IPS-18a (cell line): Measurements from ENCODE around the gene ANK2.

Experiments used
- H3K27ac ChIP-seq: one replicate; pipeline ENCODE4 v1.5.1; 2013; ENCODE audit warnings: low read length
- H3K27me3 ChIP-seq: one replicate; pipeline ENCODE4 v1.6.1; 2013; ENCODE audit warnings: mild to moderate bottlenecking, low read length; ENCODE audit not compliant: control insufficient read depth, insufficient read depth
- H3K36me3 ChIP-seq: one replicate; pipeline ENCODE4 v1.6.1; 2013; ENCODE audit warnings: low read depth, low read length; ENCODE audit not compliant: control insufficient read depth
- H3K4me1 ChIP-seq: one replicate; pipeline ENCODE4 v1.6.1; 2013; ENCODE audit warnings: low read depth, low read length; ENCODE audit not compliant: control insufficient read depth
- H3K4me3 ChIP-seq: one replicate; pipeline ENCODE4 v1.5.1; 2013; ENCODE audit warnings: low read length
- H3K9ac ChIP-seq: one replicate; pipeline ENCODE4 v1.6.1; 2013; ENCODE audit warnings: mild to moderate bottlenecking, low read length, moderate library complexity
- H3K9me3 ChIP-seq: one replicate; pipeline ENCODE4 v1.6.1; 2013; ENCODE audit warnings: low read depth, low read length; ENCODE audit not compliant: control insufficient read depth

The ANK2 gene

DNA sequence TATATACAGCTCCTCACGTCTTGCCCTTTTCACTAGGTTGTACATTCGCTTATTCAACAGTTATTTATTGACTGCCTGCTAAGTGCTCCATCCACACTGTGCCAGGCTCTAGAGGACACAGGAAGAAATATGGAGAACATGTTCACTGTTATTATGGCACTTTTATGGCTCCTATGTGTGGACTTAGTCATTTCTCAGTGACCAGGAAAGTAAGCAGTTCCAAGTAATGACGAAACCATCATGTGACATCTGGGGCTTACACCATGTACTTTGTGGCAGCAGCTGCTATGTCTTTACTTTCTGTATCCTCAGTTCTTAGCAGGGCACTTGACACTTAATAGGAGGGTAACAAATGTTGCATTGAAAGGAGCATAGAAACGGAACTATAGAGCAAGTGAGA is 278.0 kb downstream of the ANK2 start:
- Histone ChIP-seq H3K27ac (no peak overlapping the region), H3K27me3 (no peaks in the 10 kb centered on the region), H3K4me1 (peaks cover 9% of the 10 kb centered on the region), H3K9me3 (no peaks in the 10 kb centered on the region), H3K9ac (no peak overlapping the region), H3K36me3 (peaks cover 13% of the 10 kb centered on the region), H3K4me3 (no peak overlapping the region)

- Histone ChIP-seq H3K9ac (no peak overlapping the region), H3K27me3 (no peaks in the 10 kb centered on the region), H3K27ac (no peak overlapping the region), H3K4me1 (peaks cover 9% of the 10 kb centered on the region), H3K36me3 (peaks cover 12% of the 10 kb centered on the region), H3K4me3 (no peak overlapping the region), H3K9me3 (no peaks in the 10 kb centered on the region)
These were observed 279.1 kb downstream of the ANK2 start for GRCh38 chr4:113328514-113328913.

DNA sequence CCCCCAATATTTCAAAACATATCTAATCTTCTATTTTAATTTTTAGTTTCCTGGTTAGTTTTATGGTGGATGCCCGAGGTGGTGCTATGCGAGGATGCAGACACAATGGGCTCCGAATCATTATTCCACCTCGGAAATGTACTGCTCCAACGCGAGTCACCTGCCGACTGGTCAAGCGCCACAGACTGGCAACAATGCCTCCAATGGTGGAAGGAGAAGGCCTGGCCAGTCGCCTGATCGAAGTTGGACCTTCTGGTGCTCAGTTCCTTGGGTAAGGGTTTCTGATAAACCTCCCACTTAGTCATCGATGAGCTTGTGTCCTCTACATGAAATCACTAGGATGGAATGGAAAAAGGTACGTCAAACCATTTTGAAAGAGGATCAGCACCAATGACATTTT is 280.7 kb downstream of the ANK2 start:
- no peak overlapping the region for H3K9ac ChIP-seq
- H3K27me3 ChIP-seq: no peaks in the 10 kb centered on the region
- no peaks in the 10 kb centered on the region for H3K9me3 ChIP-seq
- H3K27ac ChIP-seq: no peak overlapping the region
- peaks cover 9% of the 10 kb centered on the region for H3K36me3 ChIP-seq
- peaks cover 6% of the 10 kb centered on the region for H3K4me1 ChIP-seq
- H3K4me3 ChIP-seq: no peak overlapping the region

DNA sequence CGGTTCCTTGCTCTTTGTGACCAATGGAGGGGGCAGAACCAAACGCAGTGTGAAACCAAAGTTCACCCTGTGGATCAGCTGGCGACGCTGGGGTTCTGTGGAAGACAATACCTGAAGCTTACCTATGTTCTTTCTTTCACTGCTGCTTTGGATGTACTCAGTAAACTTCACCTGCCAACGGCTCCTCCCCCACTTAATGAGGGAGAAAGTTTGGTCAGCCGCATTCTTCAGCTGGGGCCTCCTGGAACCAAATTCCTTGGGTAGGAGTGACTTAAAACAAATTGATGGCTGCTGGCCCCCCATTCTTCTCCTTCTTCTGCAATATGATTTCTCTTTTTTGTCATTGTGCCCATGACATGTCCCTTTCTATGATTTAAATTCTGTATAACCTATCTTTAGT is 282.4 kb downstream of the ANK2 start:
- no peak overlapping the region for H3K4me3 ChIP-seq
- H3K27me3 ChIP-seq: no peaks in the 10 kb centered on the region
- H3K9ac ChIP-seq: no peak overlapping the region
- H3K9me3 ChIP-seq: no peaks in the 10 kb centered on the region
- H3K36me3 ChIP-seq: peaks cover 14% of the 10 kb centered on the region
- peaks cover 6% of the 10 kb centered on the region for H3K4me1 ChIP-seq
- H3K27ac ChIP-seq: no peak overlapping the region

DNA sequence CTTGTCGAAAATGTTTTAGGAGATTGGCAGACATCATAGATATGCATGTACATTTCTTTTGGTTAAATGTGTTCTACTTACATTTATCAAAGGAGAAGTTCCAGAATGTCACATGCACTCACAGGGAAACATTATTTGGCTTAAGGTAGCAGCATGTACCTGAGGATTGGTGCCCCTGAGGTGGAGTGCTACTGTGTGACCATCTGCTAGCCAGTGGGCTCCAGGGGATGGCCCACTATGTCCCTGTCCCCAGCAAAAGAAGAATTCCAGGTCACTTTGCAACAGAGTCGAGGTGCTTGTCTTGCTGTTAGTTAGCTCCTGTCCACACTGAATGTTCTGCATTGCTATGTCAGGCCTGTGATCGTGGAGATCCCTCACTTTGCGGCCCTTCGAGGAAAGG is 283.2 kb downstream of the ANK2 start:
- H3K9ac ChIP-seq: no peak overlapping the region
- H3K36me3 ChIP-seq: peaks cover 15% of the 10 kb centered on the region
- H3K4me1 ChIP-seq: peaks cover 6% of the 10 kb centered on the region
- no peak overlapping the region for H3K27ac ChIP-seq
- H3K27me3 ChIP-seq: no peaks in the 10 kb centered on the region
- H3K4me3 ChIP-seq: no peak overlapping the region
- no peaks in the 10 kb centered on the region for H3K9me3 ChIP-seq

DNA sequence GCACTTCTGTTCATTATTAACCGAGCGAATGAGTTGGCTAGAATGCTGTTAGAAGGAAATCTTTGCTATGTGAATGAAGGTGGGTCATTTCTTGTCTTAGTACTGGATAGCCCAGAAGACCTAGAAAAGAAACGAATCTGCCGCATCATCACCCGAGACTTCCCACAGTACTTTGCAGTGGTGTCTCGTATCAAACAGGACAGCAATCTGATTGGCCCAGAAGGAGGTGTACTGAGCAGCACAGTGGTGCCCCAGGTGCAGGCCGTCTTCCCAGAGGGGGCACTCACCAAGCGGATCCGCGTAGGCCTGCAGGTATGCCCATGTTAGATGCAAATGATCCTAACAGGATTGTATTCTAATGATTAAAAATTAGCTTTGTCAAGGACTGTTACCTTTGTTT is 286.3 kb downstream of the ANK2 start:
- no peak overlapping the region for H3K9ac ChIP-seq
- H3K4me3 ChIP-seq: no peak overlapping the region
- H3K36me3 ChIP-seq: peaks cover 11% of the 10 kb centered on the region
- H3K27ac ChIP-seq: no peak overlapping the region
- H3K9me3 ChIP-seq: no peaks in the 10 kb centered on the region
- peaks cover 6% of the 10 kb centered on the region for H3K4me1 ChIP-seq
- no peaks in the 10 kb centered on the region for H3K27me3 ChIP-seq

DNA sequence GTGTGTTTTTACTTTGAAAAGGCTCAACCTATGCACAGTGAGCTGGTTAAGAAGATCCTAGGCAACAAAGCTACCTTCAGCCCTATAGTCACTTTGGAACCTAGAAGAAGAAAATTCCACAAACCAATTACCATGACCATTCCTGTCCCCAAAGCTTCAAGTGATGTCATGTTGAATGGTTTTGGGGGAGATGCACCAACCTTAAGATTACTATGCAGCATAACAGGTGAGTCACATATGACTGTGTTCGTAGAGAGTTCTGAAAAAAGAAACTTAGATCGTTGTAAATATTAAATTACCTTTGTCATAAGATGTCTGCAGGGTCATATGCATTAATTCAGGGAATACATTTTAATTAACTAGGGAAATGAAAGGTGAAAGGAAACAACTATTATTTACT is 287.1 kb downstream of the ANK2 start:
- no peaks in the 10 kb centered on the region for H3K27me3 ChIP-seq
- H3K4me1 ChIP-seq: peaks cover 3% of the 10 kb centered on the region
- no peak overlapping the region for H3K27ac ChIP-seq
- H3K4me3 ChIP-seq: no peak overlapping the region
- peaks cover 14% of the 10 kb centered on the region for H3K36me3 ChIP-seq
- H3K9ac ChIP-seq: no peak overlapping the region
- no peaks in the 10 kb centered on the region for H3K9me3 ChIP-seq

DNA sequence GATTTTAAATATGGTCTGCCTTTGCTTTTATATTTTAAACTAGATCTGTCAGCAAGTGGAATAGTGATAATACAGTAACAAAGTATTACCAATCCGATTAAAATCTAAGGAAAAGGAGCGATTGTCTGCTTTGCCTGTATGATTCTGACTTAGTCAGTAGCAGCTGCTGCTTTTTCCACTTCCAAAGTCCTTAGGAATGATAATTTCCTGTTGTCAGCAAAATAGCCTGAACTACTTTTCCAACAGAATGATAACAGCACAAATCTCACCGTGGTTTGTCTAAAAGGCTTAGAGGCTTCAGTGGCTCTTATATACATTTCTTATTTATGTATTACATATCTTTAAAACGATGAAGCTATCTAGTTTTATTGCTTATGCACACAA is 290.0 kb downstream of the ANK2 start:
- Histone ChIP-seq H3K27me3 (no peaks in the 10 kb centered on the region), H3K36me3 (peaks cover 35% of the 10 kb centered on the region), H3K4me3 (no peak overlapping the region), H3K27ac (no peak overlapping the region), H3K9me3 (no peaks in the 10 kb centered on the region), H3K9ac (no peak overlapping the region), H3K4me1 (no peaks in the 10 kb centered on the region)

- H3K27me3 ChIP-seq: no peaks in the 10 kb centered on the region
- peaks cover 48% of the 10 kb centered on the region for H3K36me3 ChIP-seq
- H3K27ac ChIP-seq: no peak overlapping the region
- H3K9ac ChIP-seq: no peak overlapping the region
- no peaks in the 10 kb centered on the region for H3K4me1 ChIP-seq
- no peaks in the 10 kb centered on the region for H3K9me3 ChIP-seq
- H3K4me3 ChIP-seq: no peak overlapping the region
These were observed 294.6 kb downstream of the ANK2 start for GRCh38 chr4:113344100-113344499.

GRCh38 chr4:113347245-113347644 is 297.8 kb downstream of the ANK2 start:
- H3K27ac ChIP-seq: no peak overlapping the region
- no peak overlapping the region for H3K9ac ChIP-seq
- no peak overlapping the region for H3K4me3 ChIP-seq
- peaks cover 37% of the 10 kb centered on the region for H3K36me3 ChIP-seq
- H3K27me3 ChIP-seq: no peaks in the 10 kb centered on the region
- no peaks in the 10 kb centered on the region for H3K4me1 ChIP-seq
- no peaks in the 10 kb centered on the region for H3K9me3 ChIP-seq

- Histone ChIP-seq H3K4me3 (no peak overlapping the region), H3K27ac (no peak overlapping the region), H3K4me1 (no peaks in the 10 kb centered on the region), H3K9me3 (no peaks in the 10 kb centered on the region), H3K27me3 (no peaks in the 10 kb centered on the region), H3K36me3 (peaks cover 32% of the 10 kb centered on the region), H3K9ac (no peak overlapping the region)
These were observed 300.0 kb downstream of the ANK2 start for GRCh38 chr4:113349430-113349829.

GRCh38 chr4:113350576-113350975 is 301.1 kb downstream of the ANK2 start:
- Histone ChIP-seq H3K27me3 (no peaks in the 10 kb centered on the region), H3K9me3 (no peaks in the 10 kb centered on the region), H3K36me3 (peaks cover 24% of the 10 kb centered on the region), H3K4me3 (no peak overlapping the region), H3K4me1 (no peaks in the 10 kb centered on the region), H3K27ac (no peak overlapping the region), H3K9ac (no peak overlapping the region)
